Ascending aorta (tissue), 2 donors: ENCODE results near the gene CAMK4. TPM values are rescaled to one million over a fixed set of nuclear protein-coding genes. Genes with fewer than 3 reads are reported as not detected.

Experiments
- DNase-seq, 2 donors: peaks; one replicate each; pipeline ENCODE4 v3.0.0-alpha.2; 2019; ENCODE audit warnings: low spot score in 2 of 2
- H3K27ac ChIP-seq, 2 donors: fragments of 200-600 bp; sonication (generic); one replicate each; pipeline ENCODE4 v1.5.1; 2016 to 2017; ENCODE audit warnings: mild to moderate bottlenecking in 1 of 2
- H3K27me3 ChIP-seq: fragments of 200-600 bp; sonication (generic); one replicate; pipeline ENCODE4 v1.5.1; 2017
- H3K36me3 ChIP-seq, 2 donors: fragments of 200-600 bp; sonication (generic); one replicate each; pipeline ENCODE4 v1.5.1; 2016
- H3K4me1 ChIP-seq, 2 donors: fragments of 200-600 bp; sonication (generic); one replicate each; pipeline ENCODE4 v1.5.1; 2016 to 2017; ENCODE audit warnings: mild to moderate bottlenecking in 1 of 2
- H3K4me3 ChIP-seq, 2 donors: fragments of 200-600 bp; sonication (generic); one replicate each; pipeline ENCODE4 v1.5.1; 2016 to 2017; ENCODE audit warnings: mild to moderate bottlenecking in 1 of 2
- H3K9me3 ChIP-seq, 2 donors: fragments of 200-600 bp; sonication (generic); one replicate each; pipeline ENCODE4 v1.5.1; 2016
- CTCF ChIP-seq, 3 experiments: fragments of 200-600 bp in 2 of 3; fragments of 450-650 bp in 1 of 3; sonication (generic) in 2 of 3; IDR thresholded peaks; one replicate each; pipeline ENCODE4 v1.5.1; 2016 to 2019; ENCODE audit warnings: antibody characterized with exemption in 3 of 3, mild to moderate bottlenecking in 1 of 3, moderate library complexity in 1 of 3
- intact Hi-C: fragments of 100-400 bp; cut with DNase I; formaldehyde crosslinking; loops from one replicate; pipeline ENCODE4 v1.15.1; 2023
- total RNA-seq: library from RNA; depleted of rRNA; stranded (reverse); fragments of >200 nt; gene quantifications from one replicate; pipeline ENCODE4 v1.1.0, GENCODE V29; 2016

CAMK4 gene
- total RNA-seq, 1 donor from 2014 or later = under 0.01 TPM

GRCh38 chr5:111427762-111428161 is 203.6 kb downstream of the CAMK4 start:
- DNase-seq = no peak
- Histone ChIP-seq H3K4me3 (no peak overlapping the region), H3K9me3 (no peaks in the 10 kb centered on the region), H3K4me1 (no peaks in the 10 kb centered on the region), H3K27me3 (no peaks in the 10 kb centered on the region), H3K36me3 (no peaks in the 10 kb centered on the region), H3K27ac (no peak overlapping the region)
- intact Hi-C loops = no loop called here
- no peak for TF ChIP-seq CTCF (IDR thresholded peaks at IDR 0.05)

- H3K27ac ChIP-seq = no peak overlapping the region
- intact Hi-C loops = no loop called here
- no peaks in the 10 kb centered on the region for H3K36me3 ChIP-seq
- H3K9me3 ChIP-seq = no peaks in the 10 kb centered on the region
- no peak overlapping the region for H3K4me3 ChIP-seq
- TF ChIP-seq CTCF (IDR thresholded peaks at IDR 0.05) = no peak
- no peaks in the 10 kb centered on the region for H3K4me1 ChIP-seq
- no peak for DNase-seq
- H3K27me3 ChIP-seq = no peaks in the 10 kb centered on the region
These were observed 208.8 kb downstream of the CAMK4 start for GRCh38 chr5:111432883-111433536.

- Histone ChIP-seq H3K9me3 (no peaks in the 10 kb centered on the region), H3K4me3 (no peak overlapping the region), H3K36me3 (no peaks in the 10 kb centered on the region), H3K4me1 (no peaks in the 10 kb centered on the region), H3K27ac (no peak overlapping the region), H3K27me3 (no peaks in the 10 kb centered on the region)
- no peak for TF ChIP-seq CTCF (IDR thresholded peaks at IDR 0.05)
- no peak for DNase-seq
- intact Hi-C loops = no loop called here
These were observed 210.6 kb downstream of the CAMK4 start for GRCh38 chr5:111434800-111435199.

- no peaks in the 10 kb centered on the region for H3K36me3 ChIP-seq
- no peak for DNase-seq
- intact Hi-C loops = no loop called here
- H3K9me3 ChIP-seq = no peaks in the 10 kb centered on the region
- no peak overlapping the region for H3K27ac ChIP-seq
- H3K4me1 ChIP-seq = no peaks in the 10 kb centered on the region
- no peak for TF ChIP-seq CTCF (IDR thresholded peaks at IDR 0.05)
- no peaks in the 10 kb centered on the region for H3K27me3 ChIP-seq
- no peak overlapping the region for H3K4me3 ChIP-seq
These were observed 215.4 kb downstream of the CAMK4 start for GRCh38 chr5:111439473-111440075.

- no peaks in the 10 kb centered on the region for H3K9me3 ChIP-seq
- TF ChIP-seq CTCF (IDR thresholded peaks at IDR 0.05) = no peak
- intact Hi-C loops = no loop called here
- no peaks in the 10 kb centered on the region for H3K36me3 ChIP-seq
- H3K4me3 ChIP-seq = no peak overlapping the region
- H3K27me3 ChIP-seq = no peaks in the 10 kb centered on the region
- H3K27ac ChIP-seq = no peak overlapping the region
- DNase-seq = no peak
- no peaks in the 10 kb centered on the region for H3K4me1 ChIP-seq
These were observed 222.9 kb downstream of the CAMK4 start for GRCh38 chr5:111447099-111447498.
